AG09319 (cell line): Measurements from ENCODE around the gene PTPRD.

Experiments used
- DNase-seq: peaks from one replicate; pipeline ENCODE4 v3.0.0-alpha.2; 2010; ENCODE audit warnings: low read depth; ENCODE audit errors: extremely low read depth
- CTCF ChIP-seq: IDR thresholded peaks from 2 replicates; pipeline ENCODE4 v1.5.1; 2011; ENCODE audit warnings: low read depth, mild to moderate bottlenecking, inconsistent platforms, low read length, moderate library complexity

The PTPRD gene

GRCh38 chr9:8962084-8962483, 1650.7 kb downstream of the PTPRD start:
- no peak for DNase-seq
- TF ChIP-seq CTCF: no peak

DNA sequence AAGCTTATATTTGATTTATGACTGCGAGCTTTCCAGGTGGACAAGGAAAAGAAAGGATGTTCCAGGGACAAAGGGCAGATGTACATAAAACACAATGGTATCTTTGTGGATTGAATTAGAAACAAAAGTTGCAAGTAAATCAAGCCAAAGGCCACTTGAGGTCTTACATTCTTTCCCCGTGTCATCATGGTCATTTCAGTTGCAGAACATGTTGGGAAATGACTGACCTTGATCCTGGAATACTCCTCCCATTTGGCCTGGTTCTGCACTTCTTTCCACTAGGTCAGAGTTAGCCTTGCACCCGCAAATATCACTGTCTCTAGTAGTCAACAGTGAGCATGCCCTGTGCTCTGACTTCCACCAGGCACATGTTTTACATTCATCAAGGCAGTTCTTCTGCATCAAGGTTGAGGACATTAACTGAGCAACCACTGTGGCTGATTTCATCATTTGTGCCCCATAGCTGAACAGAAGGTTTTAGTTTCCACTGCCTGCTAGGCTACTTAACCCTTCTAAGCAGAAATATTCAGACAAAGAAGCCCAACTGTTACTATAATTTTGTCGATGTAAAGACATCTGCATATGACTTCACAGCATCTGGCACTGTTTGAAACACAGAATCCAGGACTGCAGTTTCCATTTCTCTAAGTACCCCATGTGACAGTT, 1651.5 kb downstream of the PTPRD start:
- TF ChIP-seq CTCF: no peak
- DNase-seq: peak; percentile 3

GRCh38 chr9:8960254-8960653, 1652.5 kb downstream of the PTPRD start:
- no peak for DNase-seq
- TF ChIP-seq CTCF: no peak

GRCh38 chr9:8958358-8958757, 1654.4 kb downstream of the PTPRD start:
- no peak for DNase-seq
- no peak for TF ChIP-seq CTCF

DNA sequence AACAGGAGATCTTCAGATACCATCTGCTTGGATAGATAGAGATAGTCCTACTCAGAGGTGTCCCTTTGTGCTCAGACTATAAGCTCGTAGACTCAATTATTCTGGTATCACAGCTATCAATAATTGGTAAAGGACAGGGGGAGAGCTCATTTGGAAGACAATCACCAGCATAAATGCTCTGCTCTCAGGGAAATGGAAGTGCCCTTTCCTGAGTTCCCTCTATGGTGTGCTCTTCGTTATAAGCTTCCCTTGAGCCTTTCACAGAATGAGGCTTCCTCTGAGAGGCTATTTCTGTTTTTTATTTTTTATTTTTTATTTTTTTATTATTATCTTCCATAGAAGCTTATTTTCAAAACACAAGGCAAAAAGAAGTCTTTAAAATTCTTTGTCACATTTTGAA, 1657.5 kb downstream of the PTPRD start:
- TF ChIP-seq CTCF: no peak
- DNase-seq: no peak

DNA sequence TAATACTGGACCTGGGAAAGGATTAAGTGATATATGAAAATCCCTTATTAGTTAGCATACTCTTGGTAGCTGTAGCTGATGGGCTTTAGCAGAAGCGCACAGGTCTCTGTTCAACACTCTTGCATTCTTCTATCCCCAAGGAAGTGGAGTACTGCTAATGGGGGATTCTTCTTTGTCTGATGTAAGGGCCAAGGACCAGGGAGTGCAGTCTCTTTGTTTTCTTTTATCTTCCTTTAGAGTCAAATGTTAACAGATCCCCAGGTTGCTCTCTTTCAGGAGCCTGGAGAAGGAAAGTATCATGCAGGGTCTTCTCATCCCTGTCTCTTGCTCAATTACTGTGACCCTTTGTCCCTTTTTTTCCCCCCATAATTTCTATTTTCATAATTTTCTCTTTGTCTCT, 1666.3 kb downstream of the PTPRD start:
- TF ChIP-seq CTCF: no peak

GRCh38 chr9:8943392-8943791, 1669.4 kb downstream of the PTPRD start:
- TF ChIP-seq CTCF: no peak
- DNase-seq: no peak

More for the DNA sequence above, 1666.3 kb downstream of the PTPRD start:
- DNase-seq: no peak
